Right lobe of liver (tissue), 6 donors: Measurements from ENCODE around the gene SARS1. TPM values are rescaled to one million over a fixed set of nuclear protein-coding genes. Genes with fewer than 3 reads are reported as not detected.

ENCODE experiments used
- ATAC-seq, 4 donors: fragments of 200-7000 bp; cut with Tn5 transposase; one replicate each; pipeline ENCODE4 v1.9.1; 2020; ENCODE audit warnings: mild to moderate bottlenecking in 4 of 4, moderate library complexity in 4 of 4
- DNase-seq, 3 donors: peaks; one replicate each; pipeline ENCODE4 v3.0.0-alpha.2; 2020
- H3K27ac ChIP-seq, 3 donors: fragments of 200-600 bp; one replicate each; pipeline ENCODE4 v1.8.0; 2022
- H3K27me3 ChIP-seq, 2 donors: fragments of 200-600 bp; one replicate each; pipeline ENCODE4 v1.8.0; 2022
- H3K36me3 ChIP-seq, 4 donors: fragments of 200-600 bp; sonication (generic) in 1 of 4; one replicate each; pipeline versions ENCODE4 v1.5.1 to v1.8.0; 2017 to 2022; ENCODE audit warnings: control low read depth in 1 of 4
- H3K4me1 ChIP-seq, 4 donors: fragments of 200-600 bp; sonication (generic) in 1 of 4; one replicate each; pipeline versions ENCODE4 v1.5.1 to v1.8.0; 2017 to 2022; ENCODE audit warnings: control low read depth in 1 of 4
- H3K4me3 ChIP-seq, 3 donors: fragments of 200-600 bp; one replicate each; pipeline ENCODE4 v1.8.0; 2022
- H3K9me3 ChIP-seq, 4 donors: fragments of 200-600 bp; sonication (generic) in 1 of 4; one replicate each; pipeline versions ENCODE4 v1.5.1 to v1.8.0; 2017 to 2022; ENCODE audit warnings: control low read depth in 1 of 4
- POLR2A ChIP-seq: fragments of 450-650 bp; IDR thresholded peaks from one replicate; pipeline ENCODE4 v1.6.1; 2017; ENCODE audit warnings: antibody characterized with exemption, mild to moderate bottlenecking
- WGBS: methylation state at CpG from one replicate; pipeline ENCODE4 v1.1.6; 2018; ENCODE audit warnings: low coverage, low lambda C conversion rate; ENCODE audit not compliant: insufficient coverage; ENCODE audit errors: missing lambda C conversion rate; 5-methylcytosine and 5-hydroxymethylcytosine counted together
- intact Hi-C, 2 donors: fragments of 100-400 bp; cut with DNase I; formaldehyde crosslinking; loops; one replicate each; pipeline versions ENCODE4 v1.11.2 to v1.14.1; 2022
- total RNA-seq, 6 experiments: library from RNA; depleted of rRNA in 2 of 6; stranded (reverse); fragments of >200 nt in 2 of 6; fragmentation: NEBNext Ultra II Directional in 3 of 6; extraction: Animal tissue kit (Norgen Biotek cat#: 25700) in 3 of 6; gene quantifications; one replicate each; pipeline versions ENCODE4 v1.1.0 to v1.2.4, GENCODE V29; 2016 to 2023
- TF ChIP-seq, protein P1 (sequence below), 4 donors: fragments of 200-600 bp in 3 of 4; fragments of 450-650 bp in 1 of 4; IDR thresholded peaks; one replicate each; pipeline versions ENCODE4 v1.5.1 to v1.8.0; 2016 to 2022; ENCODE audit warnings: antibody characterized with exemption in 4 of 4, mild to moderate bottlenecking in 2 of 4
- donor health status: DM: no; HTN: yes; CAD: no.
- donor health status: DM: no; HTN: no; CAD: no.
- donor health status: DM: no; HTN: no; CAD: no.
- donor health status: DM: no; HTN: yes; CAD: no.
- donor health status: DM: no; HTN: yes; CAD: no.

SARS1 gene
- total RNA-seq, 6 experiments from 2014 or later, result 73.5 to 123 (median 91.6) TPM

DNA sequence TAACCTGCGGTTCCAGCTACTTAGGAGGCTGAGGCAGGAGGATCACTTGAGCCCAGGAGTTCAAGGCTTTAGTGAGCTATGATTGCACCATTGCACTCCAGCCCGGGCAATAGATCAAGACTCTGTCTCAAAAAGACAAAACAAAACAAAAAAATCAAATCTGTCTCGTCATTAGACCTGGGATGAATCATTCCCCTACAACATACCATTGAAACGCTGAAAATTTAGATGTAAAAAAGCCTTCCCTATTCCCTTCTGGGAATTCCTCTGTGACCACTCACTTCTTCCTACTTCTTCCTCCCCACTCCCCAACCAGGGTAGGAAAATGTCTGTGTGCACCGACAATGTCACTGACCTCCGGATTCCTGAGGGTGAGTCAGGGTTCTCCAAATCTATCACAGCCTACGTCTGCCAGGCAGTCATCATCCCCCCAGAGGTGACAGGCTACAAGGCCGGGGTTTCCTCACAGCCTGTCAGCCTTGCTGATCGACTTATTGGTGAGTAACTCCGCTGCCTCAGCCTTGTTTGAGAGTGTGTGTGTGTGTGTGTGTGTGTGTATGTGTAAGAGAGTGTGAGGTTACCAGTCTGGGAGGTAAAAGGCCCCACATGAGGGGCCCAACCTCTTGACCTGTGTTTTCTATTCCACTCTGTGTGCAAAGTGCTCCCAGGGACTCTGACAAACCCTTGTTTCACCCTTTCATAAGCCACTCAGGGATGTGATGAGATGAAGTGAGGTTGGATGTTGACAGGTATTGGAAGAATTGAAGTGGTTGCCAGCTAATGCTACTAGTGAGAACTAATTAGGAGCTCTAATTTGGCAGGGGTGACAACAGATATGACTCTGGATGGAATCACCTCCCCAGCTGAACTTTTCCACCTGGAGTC lies 16.3 kb upstream of the SARS1 start:
- Histone ChIP-seq H3K9me3 (no peaks in the 10 kb centered on the region), H3K27me3 (no peaks in the 10 kb centered on the region), H3K36me3 (no peaks in the 10 kb centered on the region), H3K4me3 (no peak overlapping the region), H3K4me1 (peaks cover 0 to 7% (median 0%) of the 10 kb centered on the region in 4 donors), H3K27ac (no peak overlapping the region)
- TF ChIP-seq POLR2A, result no peak
- TF ChIP-seq, protein P1, sequence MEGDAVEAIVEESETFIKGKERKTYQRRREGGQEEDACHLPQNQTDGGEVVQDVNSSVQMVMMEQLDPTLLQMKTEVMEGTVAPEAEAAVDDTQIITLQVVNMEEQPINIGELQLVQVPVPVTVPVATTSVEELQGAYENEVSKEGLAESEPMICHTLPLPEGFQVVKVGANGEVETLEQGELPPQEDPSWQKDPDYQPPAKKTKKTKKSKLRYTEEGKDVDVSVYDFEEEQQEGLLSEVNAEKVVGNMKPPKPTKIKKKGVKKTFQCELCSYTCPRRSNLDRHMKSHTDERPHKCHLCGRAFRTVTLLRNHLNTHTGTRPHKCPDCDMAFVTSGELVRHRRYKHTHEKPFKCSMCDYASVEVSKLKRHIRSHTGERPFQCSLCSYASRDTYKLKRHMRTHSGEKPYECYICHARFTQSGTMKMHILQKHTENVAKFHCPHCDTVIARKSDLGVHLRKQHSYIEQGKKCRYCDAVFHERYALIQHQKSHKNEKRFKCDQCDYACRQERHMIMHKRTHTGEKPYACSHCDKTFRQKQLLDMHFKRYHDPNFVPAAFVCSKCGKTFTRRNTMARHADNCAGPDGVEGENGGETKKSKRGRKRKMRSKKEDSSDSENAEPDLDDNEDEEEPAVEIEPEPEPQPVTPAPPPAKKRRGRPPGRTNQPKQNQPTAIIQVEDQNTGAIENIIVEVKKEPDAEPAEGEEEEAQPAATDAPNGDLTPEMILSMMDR (IDR thresholded peaks at IDR 0.05), result no peak
- DNase-seq, result peak in 1 of 3 donors; percentile 51
- ATAC-seq, result peak in 3 of 4 donors; percentile 6 to 72 (median 50)
- intact Hi-C loops, result no loop called here
- WGBS, result 49% methylated on average over 10 of the region's 10 CpGs

GRCh38 chr1:109198043-109198695 lies 15.5 kb upstream of the SARS1 start:
- intact Hi-C loops, result no loop called here
- Histone ChIP-seq H3K9me3 (no peaks in the 10 kb centered on the region), H3K27me3 (no peaks in the 10 kb centered on the region), H3K4me3 (no peak overlapping the region), H3K36me3 (no peaks in the 10 kb centered on the region), H3K4me1 (peaks cover 0 to 7% (median 0%) of the 10 kb centered on the region in 4 donors), H3K27ac (no peak overlapping the region)
- ATAC-seq, result peak in 3 of 4 donors; percentile 30 to 74 (median 50)
- TF ChIP-seq, protein P1 (IDR thresholded peaks at IDR 0.05), result no peak
- TF ChIP-seq POLR2A, result no peak
- DNase-seq, result peak in 1 of 3 donors; percentile 50
- 34% methylated on average over 4 of the region's 6 CpGs for whole genome bisulfite sequencing

DNA sequence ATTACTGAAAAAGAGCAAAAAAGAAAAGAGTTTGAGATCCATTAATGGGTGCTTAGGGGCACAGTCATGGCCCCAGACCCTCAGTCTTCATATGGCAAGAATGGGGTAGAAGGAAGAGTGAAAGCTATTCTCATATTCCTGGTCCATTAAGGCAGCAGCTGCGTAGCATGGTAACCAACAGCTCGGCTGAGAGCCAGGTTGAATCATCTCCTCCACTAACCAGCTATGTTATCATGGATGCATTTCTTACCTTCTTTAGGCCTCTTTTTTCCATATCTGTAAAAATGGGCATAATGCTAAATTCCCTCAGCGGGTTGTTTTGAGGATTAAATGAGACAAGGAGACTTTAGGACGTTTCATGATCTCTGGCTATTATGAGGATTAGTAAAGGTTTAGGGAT lies 15.0 kb upstream of the SARS1 start:
- Histone ChIP-seq H3K36me3 (no peaks in the 10 kb centered on the region), H3K27ac (no peak overlapping the region), H3K9me3 (no peaks in the 10 kb centered on the region), H3K4me1 (peaks cover 0 to 2% (median 0%) of the 10 kb centered on the region in 4 donors), H3K4me3 (no peak overlapping the region), H3K27me3 (no peaks in the 10 kb centered on the region)
- ATAC-seq (no peak), DNase-seq (no peak)
- WGBS, result 92% methylated on average over 4 of the region's 4 CpGs
- TF ChIP-seq POLR2A, result no peak
- TF ChIP-seq, protein P1 (IDR thresholded peaks at IDR 0.05), result no peak
- intact Hi-C loops, result no loop called here

- Histone ChIP-seq H3K4me3 (no peak overlapping the region), H3K4me1 (no peaks in the 10 kb centered on the region), H3K27ac (no peak overlapping the region), H3K9me3 (no peaks in the 10 kb centered on the region), H3K36me3 (no peaks in the 10 kb centered on the region), H3K27me3 (no peaks in the 10 kb centered on the region)
- no peak for ATAC-seq
- 52% methylated on average over 5 of the region's 10 CpGs for WGBS
- intact Hi-C loops, result no loop called here
- TF ChIP-seq, protein P1 (IDR thresholded peaks at IDR 0.05), result no peak
- TF ChIP-seq POLR2A, result no peak
- peak in 1 of 3 donors; percentile 45 for DNase-seq
Measured at GRCh38 chr1:109199710-109200109, 14.0 kb upstream of the SARS1 start.
